ENCODE results near the gene OR6T1.

The OR6T1 gene

DNA sequence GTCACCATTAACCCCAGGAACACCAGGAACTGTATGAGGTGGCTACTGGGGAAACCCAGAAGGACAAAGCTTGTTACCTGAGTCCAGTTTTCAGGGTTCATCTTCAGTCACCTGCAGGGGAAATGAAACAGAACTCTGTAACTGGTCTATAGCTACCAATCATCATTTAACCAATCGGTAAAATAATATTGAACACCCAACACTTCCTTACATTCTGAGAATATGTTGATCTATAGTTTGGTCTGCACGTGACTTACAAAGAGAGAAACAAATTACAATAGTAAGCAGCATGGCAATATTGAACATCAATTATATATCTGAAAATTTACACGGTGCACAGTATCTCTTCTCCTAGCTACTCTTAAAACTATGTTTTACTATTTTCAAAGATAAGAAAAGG, at the start of gene OR6T1:
OR6T1 (minus strand) TSS at position 101 of the 400 bp plus-strand sequence; CDS start at position 101, 0 bp downstream.
- Mint-ChIP-seq H3K9me3 (ENCODE audit: low read depth) (no peaks in the 10 kb centered on the region), H3K4me3 (no peak within 1 kb of the TSS), H3K27ac (no peak within 1 kb of the TSS), H3K27me3 (peaks cover 9% of the 10 kb centered on the region), H3K36me3 (no peaks in the 10 kb centered on the region), H3K4me1 (ENCODE audit: low read depth) (no peaks in the 10 kb centered on the region)

DNA sequence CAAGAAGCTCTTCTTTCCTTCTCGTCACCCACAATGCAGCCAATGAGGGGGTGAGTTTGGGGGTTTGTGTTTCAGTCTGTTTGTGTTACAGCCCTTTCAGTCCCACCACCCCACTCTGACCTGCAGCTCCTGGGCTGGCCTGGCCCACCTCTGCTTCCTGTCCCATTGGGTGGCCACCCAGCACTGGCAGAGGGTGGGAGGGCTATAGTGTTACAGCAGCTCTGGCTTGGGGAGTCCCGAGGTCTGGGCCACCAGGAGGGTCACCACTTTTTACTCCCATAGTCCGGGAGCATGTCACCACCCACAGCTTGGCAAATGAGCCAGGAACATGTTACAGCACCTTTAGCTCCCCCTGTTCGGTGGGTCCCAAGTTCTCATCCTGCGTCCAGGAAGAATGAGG, 35.7 kb upstream of the OR6T1 start:
- Mint-ChIP-seq H3K9me3 (ENCODE audit: low read depth) (peaks cover 10% of the 10 kb centered on the region), H3K27me3 (peaks cover 4% of the 10 kb centered on the region), H3K27ac (no peak overlapping the region), H3K4me3 (no peak overlapping the region), H3K36me3 (no peaks in the 10 kb centered on the region), H3K4me1 (ENCODE audit: low read depth) (no peaks in the 10 kb centered on the region)

GRCh38 chr11:123977731-123978347, 34.2 kb upstream of the OR6T1 start, which contains the start of gene OR10S1:
Gene OR10S1 (minus strand): TSS chr11:123977781. CDS start chr11:123977664, 117 bp downstream.
- H3K36me3 Mint-ChIP-seq: no peaks in the 10 kb centered on the region
- H3K9me3 Mint-ChIP-seq (ENCODE audit: low read depth): peaks cover 9% of the 10 kb centered on the region
- peaks cover 3% of the 10 kb centered on the region for H3K27me3 Mint-ChIP-seq
- no peaks in the 10 kb centered on the region for H3K4me1 Mint-ChIP-seq (ENCODE audit: low read depth)
- no peak within 1 kb of the TSS for H3K4me3 Mint-ChIP-seq
- H3K27ac Mint-ChIP-seq: no peak within 1 kb of the TSS

GRCh38 chr11:123976770-123977560, 33.3 kb upstream of the OR6T1 start:
- Mint-ChIP-seq H3K27ac (no peak overlapping the region), H3K9me3 (ENCODE audit: low read depth) (peaks cover under 1% of the 10 kb centered on the region), H3K36me3 (no peaks in the 10 kb centered on the region), H3K27me3 (peaks cover 1% of the 10 kb centered on the region), H3K4me1 (ENCODE audit: low read depth) (no peaks in the 10 kb centered on the region), H3K4me3 (no peak overlapping the region)

DNA sequence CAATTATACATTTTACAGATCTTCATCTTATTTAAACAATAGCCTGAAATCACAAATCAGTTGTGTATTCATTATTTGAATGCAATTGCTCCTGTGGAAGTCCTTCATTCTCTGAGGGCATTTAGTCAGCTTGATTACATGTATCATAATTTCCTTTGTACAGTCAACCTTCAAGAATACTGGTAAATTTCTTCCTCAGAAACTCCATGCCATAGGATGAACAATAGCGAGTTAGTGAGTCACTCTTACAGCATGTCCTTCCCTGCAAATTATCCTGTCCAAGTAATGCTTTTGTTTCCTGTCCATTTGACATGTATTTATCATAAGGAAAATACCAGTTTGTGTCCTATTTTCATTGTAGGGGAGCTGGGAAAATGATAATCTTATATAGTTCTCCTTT, 30.2 kb upstream of the OR6T1 start:
- H3K4me3 Mint-ChIP-seq: no peak overlapping the region
- peaks cover 1% of the 10 kb centered on the region for H3K27me3 Mint-ChIP-seq
- H3K36me3 Mint-ChIP-seq: no peaks in the 10 kb centered on the region
- no peaks in the 10 kb centered on the region for H3K9me3 Mint-ChIP-seq (ENCODE audit: low read depth)
- no peaks in the 10 kb centered on the region for H3K4me1 Mint-ChIP-seq (ENCODE audit: low read depth)
- H3K27ac Mint-ChIP-seq: no peak overlapping the region

- H3K27ac Mint-ChIP-seq: no peak overlapping the region
- no peaks in the 10 kb centered on the region for H3K27me3 Mint-ChIP-seq
- no peak overlapping the region for H3K4me3 Mint-ChIP-seq
- no peaks in the 10 kb centered on the region for H3K4me1 Mint-ChIP-seq (ENCODE audit: low read depth)
- H3K9me3 Mint-ChIP-seq (ENCODE audit: low read depth): peaks cover 5% of the 10 kb centered on the region
- no peaks in the 10 kb centered on the region for H3K36me3 Mint-ChIP-seq
Measured at GRCh38 chr11:123956752-123957151, 13.1 kb upstream of the OR6T1 start.

DNA sequence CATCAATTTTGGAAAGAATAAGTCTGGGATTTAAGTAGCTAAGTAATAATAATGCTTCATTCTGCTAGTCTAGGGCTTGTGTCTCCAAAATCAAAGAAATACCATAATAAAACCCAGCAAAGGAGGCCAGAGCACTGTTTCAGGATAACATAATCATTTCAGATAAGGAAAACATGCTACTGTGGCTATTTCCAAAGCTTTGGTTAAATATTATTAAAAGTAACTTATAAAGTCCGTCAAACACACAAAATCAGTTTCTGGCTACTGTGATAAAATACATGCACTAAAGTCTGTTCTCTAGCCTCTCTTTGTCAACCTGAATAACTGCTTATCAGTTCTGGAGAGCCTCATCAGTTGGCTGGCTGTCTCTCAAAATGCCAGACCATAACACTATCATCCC, 1.5 kb upstream of the OR6T1 start:
- no peak overlapping the region for H3K27ac Mint-ChIP-seq
- peaks cover 4% of the 10 kb centered on the region for H3K27me3 Mint-ChIP-seq
- no peaks in the 10 kb centered on the region for H3K4me1 Mint-ChIP-seq (ENCODE audit: low read depth)
- no peaks in the 10 kb centered on the region for H3K36me3 Mint-ChIP-seq
- H3K9me3 Mint-ChIP-seq (ENCODE audit: low read depth): no peaks in the 10 kb centered on the region
- H3K4me3 Mint-ChIP-seq: no peak overlapping the region

DNA sequence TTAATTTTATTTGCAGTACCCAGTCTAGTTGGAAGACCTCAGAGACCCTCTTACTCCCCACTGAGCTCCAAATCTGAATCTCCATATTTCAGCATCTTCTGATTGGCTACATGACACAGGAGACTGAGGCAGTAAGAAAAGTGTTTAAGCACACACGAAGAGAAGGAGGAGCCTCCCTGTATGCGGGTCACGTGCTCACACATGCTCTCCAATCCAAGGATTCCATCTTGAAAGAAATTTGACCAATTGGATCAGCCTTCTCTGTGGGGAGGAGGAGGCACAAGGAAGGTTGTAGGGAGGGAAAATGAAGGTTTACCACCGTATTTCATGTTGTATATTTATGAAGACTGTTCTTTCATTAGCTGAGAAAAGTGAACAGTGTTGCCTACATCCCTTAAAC, 1.2 kb downstream of the OR6T1 start:
- Mint-ChIP-seq H3K9me3 (ENCODE audit: low read depth) (no peaks in the 10 kb centered on the region), H3K27me3 (peaks cover 9% of the 10 kb centered on the region), H3K36me3 (no peaks in the 10 kb centered on the region), H3K4me3 (no peak overlapping the region), H3K27ac (no peak overlapping the region), H3K4me1 (ENCODE audit: low read depth) (no peaks in the 10 kb centered on the region)

DNA sequence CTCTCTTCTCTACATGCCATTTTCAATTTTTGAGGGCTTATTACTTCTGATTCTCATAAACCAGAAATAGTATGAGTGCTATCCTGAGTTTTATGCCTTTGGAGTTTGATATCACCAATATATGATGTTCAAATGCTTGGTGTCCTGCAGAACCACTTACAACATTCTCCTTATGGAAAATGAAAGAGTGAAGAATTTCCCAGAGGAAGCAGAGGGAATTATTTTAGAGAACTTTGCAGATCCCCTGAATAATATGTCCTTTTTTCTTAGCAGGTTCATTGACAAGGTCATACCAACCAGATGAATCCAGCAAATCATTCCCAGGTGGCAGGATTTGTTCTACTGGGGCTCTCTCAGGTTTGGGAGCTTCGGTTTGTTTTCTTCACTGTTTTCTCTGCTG, 4.3 kb downstream of the OR6T1 start, which contains the start of gene OR4D5:
OR4D5 (plus strand) TSS at position 301 of the 400 bp plus-strand sequence; CDS start at position 301, 0 bp downstream.
- H3K9me3 Mint-ChIP-seq (ENCODE audit: low read depth): no peaks in the 10 kb centered on the region
- no peaks in the 10 kb centered on the region for H3K4me1 Mint-ChIP-seq (ENCODE audit: low read depth)
- no peak within 1 kb of the TSS for H3K27ac Mint-ChIP-seq
- no peak within 1 kb of the TSS for H3K4me3 Mint-ChIP-seq
- H3K36me3 Mint-ChIP-seq: no peaks in the 10 kb centered on the region
- H3K27me3 Mint-ChIP-seq: peaks cover 13% of the 10 kb centered on the region

DNA sequence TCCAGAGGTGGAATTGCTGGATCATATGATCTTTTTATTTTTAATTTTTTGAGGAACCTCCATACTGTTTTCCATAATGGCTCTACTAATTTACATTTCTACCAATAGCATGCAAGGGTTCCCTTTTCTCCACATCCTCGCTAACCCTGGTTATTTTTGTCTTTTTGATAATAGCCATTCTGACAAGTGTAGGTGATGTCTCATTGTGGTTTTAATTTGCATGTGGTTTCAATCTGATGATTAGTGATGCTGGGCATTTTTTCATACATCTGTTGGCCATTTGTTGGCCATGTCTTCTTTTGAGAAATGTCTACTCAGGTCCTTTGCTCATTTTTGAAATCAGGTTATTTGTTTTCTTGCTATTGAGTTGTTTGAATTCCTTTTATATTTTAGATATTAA, 19.6 kb downstream of the OR6T1 start:
- Mint-ChIP-seq H3K27ac (no peak overlapping the region), H3K27me3 (peaks cover 2% of the 10 kb centered on the region), H3K9me3 (ENCODE audit: low read depth) (no peaks in the 10 kb centered on the region), H3K4me3 (no peak overlapping the region), H3K36me3 (no peaks in the 10 kb centered on the region), H3K4me1 (ENCODE audit: low read depth) (no peaks in the 10 kb centered on the region)

DNA sequence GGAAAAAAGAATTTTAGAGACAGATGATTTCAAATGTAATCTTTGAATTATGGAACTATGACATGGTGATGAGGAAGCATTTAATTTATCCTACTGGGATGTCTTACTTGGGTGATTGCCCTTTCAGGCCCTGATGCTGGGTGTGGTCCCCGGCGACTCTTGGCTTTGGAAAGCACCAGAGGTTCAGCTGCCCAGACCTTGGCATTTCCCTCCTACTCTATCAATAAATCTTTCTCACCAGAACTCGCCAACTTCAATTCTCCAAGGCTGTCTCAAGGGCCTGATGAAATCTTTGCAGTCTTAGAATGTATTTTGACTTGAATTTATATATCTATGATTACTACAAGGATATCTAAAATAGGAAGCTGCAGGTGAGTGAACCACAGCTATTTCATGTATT, 22.7 kb downstream of the OR6T1 start:
- Mint-ChIP-seq H3K4me3 (no peak overlapping the region), H3K4me1 (ENCODE audit: low read depth) (no peaks in the 10 kb centered on the region), H3K27ac (no peak overlapping the region), H3K36me3 (no peaks in the 10 kb centered on the region), H3K9me3 (ENCODE audit: low read depth) (no peaks in the 10 kb centered on the region), H3K27me3 (peaks cover 2% of the 10 kb centered on the region)

DNA sequence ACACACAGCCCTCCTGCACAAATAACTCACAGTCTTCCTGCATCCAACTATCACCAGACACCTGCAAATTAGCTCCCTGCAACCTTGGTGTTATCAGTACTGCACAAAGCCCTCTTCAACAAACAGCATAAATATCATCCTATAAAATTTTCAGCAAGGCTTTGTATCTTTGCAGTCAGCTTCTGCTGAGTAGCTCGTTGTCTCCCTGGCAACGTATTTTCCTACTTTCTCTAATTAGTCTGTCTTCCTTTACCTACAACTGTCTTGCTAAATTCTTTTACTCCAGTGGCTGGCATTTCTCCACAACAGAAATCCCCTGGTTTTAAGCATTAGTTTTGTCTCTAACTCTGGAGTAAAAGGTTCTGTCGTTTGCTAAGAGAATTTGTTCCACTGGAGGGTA, 37.8 kb downstream of the OR6T1 start:
- Mint-ChIP-seq H3K9me3 (ENCODE audit: low read depth) (no peaks in the 10 kb centered on the region), H3K36me3 (no peaks in the 10 kb centered on the region)

GRCh38 chr11:123904932-123905331, 38.7 kb downstream of the OR6T1 start:
- no peaks in the 10 kb centered on the region for H3K4me1 Mint-ChIP-seq (ENCODE audit: low read depth)
- H3K27me3 Mint-ChIP-seq: peaks cover 2% of the 10 kb centered on the region
- H3K27ac Mint-ChIP-seq: no peak overlapping the region
- no peaks in the 10 kb centered on the region for H3K9me3 Mint-ChIP-seq (ENCODE audit: low read depth)
- H3K36me3 Mint-ChIP-seq: no peaks in the 10 kb centered on the region
- no peak overlapping the region for H3K4me3 Mint-ChIP-seq

More for the DNA sequence above, 37.8 kb downstream of the OR6T1 start:
- H3K27me3 Mint-ChIP-seq: peaks cover 2% of the 10 kb centered on the region
- no peak overlapping the region for H3K27ac Mint-ChIP-seq
- H3K4me3 Mint-ChIP-seq: no peak overlapping the region
- H3K4me1 Mint-ChIP-seq (ENCODE audit: low read depth): no peaks in the 10 kb centered on the region

DNA sequence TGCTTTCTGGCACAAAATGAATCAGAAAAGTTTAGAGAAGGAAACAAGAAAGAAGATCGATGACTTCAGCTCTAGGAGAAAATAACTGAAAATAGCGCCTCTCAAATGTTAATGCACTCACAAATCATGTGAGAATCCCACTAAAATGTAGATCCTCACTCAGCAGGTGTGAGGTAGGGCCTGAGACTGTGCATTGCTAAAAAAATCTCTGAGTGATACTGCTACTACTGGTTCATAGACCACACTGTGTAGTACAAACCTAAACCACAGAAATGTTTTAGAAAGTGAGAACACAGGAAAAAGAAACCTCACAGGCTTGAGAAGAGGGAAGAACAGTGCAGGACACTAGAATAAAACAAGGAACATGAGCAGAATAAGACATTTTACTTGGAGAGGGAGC, 39.7 kb downstream of the OR6T1 start:
- Mint-ChIP-seq H3K27me3 (peaks cover 2% of the 10 kb centered on the region), H3K9me3 (ENCODE audit: low read depth) (no peaks in the 10 kb centered on the region), H3K36me3 (no peaks in the 10 kb centered on the region), H3K27ac (no peak overlapping the region), H3K4me1 (ENCODE audit: low read depth) (no peaks in the 10 kb centered on the region), H3K4me3 (no peak overlapping the region)

DNA sequence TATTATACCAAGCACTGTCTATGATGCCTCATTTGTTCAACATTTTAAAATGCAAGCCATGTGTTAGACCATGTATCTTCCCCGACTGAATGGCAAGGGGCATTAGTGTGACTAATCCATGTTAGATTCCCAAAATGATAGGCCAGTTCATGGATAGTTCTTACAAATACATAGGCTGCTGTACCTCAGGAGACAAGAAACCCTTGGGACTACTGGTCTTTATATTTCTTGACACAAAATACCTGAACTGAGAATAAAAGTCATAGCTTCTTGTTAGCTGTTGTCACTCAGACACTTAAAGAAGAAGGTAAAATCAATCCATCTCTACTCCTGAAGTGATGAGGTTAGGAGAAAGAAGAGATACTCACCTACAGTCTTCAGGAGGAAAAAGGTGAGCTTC, 41.8 kb downstream of the OR6T1 start, which contains the start of gene OR8D4:
OR8D4 (plus strand) TSS at position 301 of the 400 bp plus-strand sequence. CDS start 4,265 bp downstream, outside the sequence.
- Mint-ChIP-seq H3K27ac (no peak within 1 kb of the TSS), H3K4me3 (no peak within 1 kb of the TSS), H3K27me3 (peaks cover under 1% of the 10 kb centered on the region), H3K36me3 (no peaks in the 10 kb centered on the region), H3K4me1 (ENCODE audit: low read depth) (no peaks in the 10 kb centered on the region), H3K9me3 (ENCODE audit: low read depth) (no peaks in the 10 kb centered on the region)

All from activated naive CD8-positive, alpha-beta T cell (primary cell).